ENCODE data around the gene TENT4A.

The TENT4A gene

DNA sequence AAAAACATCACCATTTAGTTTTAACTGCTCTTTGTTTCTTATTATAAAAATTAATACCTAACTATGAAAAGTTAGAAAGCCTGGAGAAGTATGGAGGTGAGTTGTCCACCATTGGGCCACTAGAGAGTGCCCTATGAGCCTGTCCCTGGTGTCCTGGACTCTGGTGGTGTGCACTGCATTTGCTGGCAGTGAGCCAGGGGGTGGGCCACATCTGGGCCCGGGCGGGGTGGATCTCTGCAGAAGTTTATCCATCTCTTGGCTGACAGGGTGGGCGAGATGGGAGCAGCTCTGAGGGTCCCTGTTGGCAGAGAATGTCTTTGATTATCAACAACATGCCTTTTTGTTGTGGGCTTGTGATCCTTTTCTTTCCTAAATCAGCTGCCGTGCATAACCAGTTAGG lies 8.2 kb downstream of the TENT4A start:
- TF ChIP-seq EZH2 (IDR thresholded peaks at IDR 0.05) (no peak), POLR2AphosphoS5 (IDR thresholded peaks at IDR 0.05; ENCODE audit: borderline replicate concordance, low read depth, low read length) (no peak), FOXP2 (optimal IDR thresholded peaks at IDR 0.05; ENCODE audit: control extremely low read depth, extremely low read length, insufficient read depth) (no peak)
- peaks cover 4% of the 10 kb centered on the region; the same call in 1 of the 2 replicates for H3K36me3 ChIP-seq (ENCODE audit: insufficient read depth, low read length)
- no peaks in the 10 kb centered on the region for H3K9me3 ChIP-seq (ENCODE audit: low read depth, low read length)
- no peak overlapping the region for H3K27ac ChIP-seq
- no peak for DNase-seq (ENCODE audit: low read depth, low spot score)
- H3K4me3 ChIP-seq: no peak overlapping the region
- no peak overlapping the region for H3K9ac ChIP-seq (ENCODE audit: insufficient read length)

DNA sequence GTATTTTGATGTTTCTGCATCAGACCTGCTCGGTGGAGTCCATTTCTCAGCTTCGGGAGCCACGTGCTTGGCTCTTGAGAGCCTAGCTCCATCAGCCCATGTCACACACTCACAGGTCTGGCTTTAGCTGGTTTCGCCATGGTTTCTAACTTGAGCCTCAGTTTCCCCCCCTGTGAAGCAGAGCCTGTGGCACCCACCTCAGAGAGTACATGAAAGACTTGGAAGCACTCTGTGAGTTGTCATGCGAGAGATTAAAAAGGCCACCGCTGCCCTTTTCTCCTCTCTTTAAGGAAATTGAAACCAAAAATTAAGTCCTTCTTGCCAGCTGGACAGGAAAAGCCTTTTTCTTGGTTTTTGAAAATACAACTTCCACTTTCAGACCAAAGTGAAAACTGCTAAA lies 8.8 kb downstream of the TENT4A start:
- peaks cover 4% of the 10 kb centered on the region; the same call in 1 of the 2 replicates for H3K36me3 ChIP-seq (ENCODE audit: insufficient read depth, low read length)
- no peak overlapping the region for H3K4me3 ChIP-seq
- no peak overlapping the region for H3K27ac ChIP-seq
- H3K9ac ChIP-seq (ENCODE audit: insufficient read length): no peak overlapping the region
- H3K9me3 ChIP-seq (ENCODE audit: low read depth, low read length): no peaks in the 10 kb centered on the region
- DNase-seq (ENCODE audit: low read depth, low spot score): no peak
- TF ChIP-seq FOXP2 (optimal IDR thresholded peaks at IDR 0.05; ENCODE audit: control extremely low read depth, extremely low read length, insufficient read depth) (no peak), POLR2AphosphoS5 (IDR thresholded peaks at IDR 0.05; ENCODE audit: borderline replicate concordance, low read depth, low read length) (no peak), EZH2 (IDR thresholded peaks at IDR 0.05) (no peak)

DNA sequence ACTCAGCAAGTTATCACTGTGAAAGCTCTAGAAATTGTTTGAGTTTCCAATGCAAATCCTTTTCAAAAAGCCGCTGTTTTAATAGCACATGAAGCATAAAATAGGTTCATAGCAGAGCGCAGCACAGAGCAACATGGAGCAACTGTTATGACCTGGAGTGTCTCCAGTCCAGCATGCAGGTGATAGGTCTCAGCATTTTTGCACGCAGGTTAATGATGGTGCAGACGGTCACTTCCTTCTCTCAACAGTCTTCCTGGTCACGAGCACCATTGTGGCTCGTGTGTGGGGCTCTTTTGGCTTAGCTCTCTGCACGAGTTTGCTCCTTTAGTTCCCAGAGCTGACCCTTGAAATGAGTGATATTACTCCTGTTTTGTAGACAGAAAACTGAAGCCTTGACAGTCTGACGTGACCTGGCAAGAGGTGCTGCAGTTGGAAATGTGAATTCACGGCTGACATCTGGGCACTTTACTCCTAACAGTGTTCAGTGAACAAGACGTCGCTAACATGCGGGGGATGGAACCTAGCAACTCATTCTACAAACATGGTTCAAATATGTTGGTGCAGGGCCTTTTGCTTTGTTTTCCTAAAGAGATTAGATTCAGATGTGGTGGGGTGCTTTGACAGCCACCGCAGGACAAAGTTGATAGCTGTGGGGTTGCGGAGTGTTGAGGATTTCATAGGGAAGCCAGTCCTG lies 10.0 kb downstream of the TENT4A start:
- no peak overlapping the region for H3K9ac ChIP-seq (ENCODE audit: insufficient read length)
- peaks cover 4% of the 10 kb centered on the region; the same call in 1 of the 2 replicates for H3K36me3 ChIP-seq (ENCODE audit: insufficient read depth, low read length)
- DNase-seq (ENCODE audit: low read depth, low spot score): no peak
- no peak overlapping the region for H3K27ac ChIP-seq
- no peak overlapping the region for H3K4me3 ChIP-seq
- TF ChIP-seq FOXP2 (optimal IDR thresholded peaks at IDR 0.05; ENCODE audit: control extremely low read depth, extremely low read length, insufficient read depth) (no peak), EZH2 (IDR thresholded peaks at IDR 0.05) (no peak), POLR2AphosphoS5 (IDR thresholded peaks at IDR 0.05; ENCODE audit: borderline replicate concordance, low read depth, low read length) (no peak)
- no peaks in the 10 kb centered on the region for H3K9me3 ChIP-seq (ENCODE audit: low read depth, low read length)

DNA sequence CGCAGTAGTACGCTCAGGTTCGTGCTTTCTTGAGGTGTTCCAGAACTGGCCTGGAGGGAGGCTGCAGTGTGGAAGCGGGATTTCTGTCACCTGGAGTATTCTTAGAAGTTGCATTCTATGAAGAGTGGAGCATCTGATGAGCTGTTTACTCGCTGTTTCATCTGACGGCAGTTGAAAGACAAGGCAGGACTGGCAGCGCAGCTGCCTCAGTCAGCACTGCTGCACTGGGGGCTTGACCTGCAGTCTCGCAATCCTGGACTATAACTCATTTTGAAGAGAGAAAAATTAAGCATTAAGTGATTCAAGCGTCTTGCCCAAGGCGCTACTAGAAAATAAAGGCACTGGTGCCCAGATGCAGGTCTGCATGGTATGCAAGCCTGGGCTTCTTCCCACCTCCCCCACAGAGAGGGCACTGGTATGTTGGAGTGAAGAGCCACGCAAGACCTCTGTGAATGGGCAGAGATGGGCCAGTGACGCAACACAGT lies 10.6 kb downstream of the TENT4A start:
- Histone ChIP-seq H3K9ac (ENCODE audit: insufficient read length) (no peak overlapping the region), H3K27ac (no peak overlapping the region), H3K9me3 (ENCODE audit: low read depth, low read length) (no peaks in the 10 kb centered on the region), H3K36me3 (ENCODE audit: insufficient read depth, low read length) (peaks cover 4% of the 10 kb centered on the region; the same call in 1 of the 2 replicates), H3K4me3 (no peak overlapping the region)
- TF ChIP-seq EZH2 (IDR thresholded peaks at IDR 0.05) (no peak), POLR2AphosphoS5 (IDR thresholded peaks at IDR 0.05; ENCODE audit: borderline replicate concordance, low read depth, low read length) (no peak), FOXP2 (optimal IDR thresholded peaks at IDR 0.05; ENCODE audit: control extremely low read depth, extremely low read length, insufficient read depth) (no peak)
- no peak for DNase-seq (ENCODE audit: low read depth, low spot score)

DNA sequence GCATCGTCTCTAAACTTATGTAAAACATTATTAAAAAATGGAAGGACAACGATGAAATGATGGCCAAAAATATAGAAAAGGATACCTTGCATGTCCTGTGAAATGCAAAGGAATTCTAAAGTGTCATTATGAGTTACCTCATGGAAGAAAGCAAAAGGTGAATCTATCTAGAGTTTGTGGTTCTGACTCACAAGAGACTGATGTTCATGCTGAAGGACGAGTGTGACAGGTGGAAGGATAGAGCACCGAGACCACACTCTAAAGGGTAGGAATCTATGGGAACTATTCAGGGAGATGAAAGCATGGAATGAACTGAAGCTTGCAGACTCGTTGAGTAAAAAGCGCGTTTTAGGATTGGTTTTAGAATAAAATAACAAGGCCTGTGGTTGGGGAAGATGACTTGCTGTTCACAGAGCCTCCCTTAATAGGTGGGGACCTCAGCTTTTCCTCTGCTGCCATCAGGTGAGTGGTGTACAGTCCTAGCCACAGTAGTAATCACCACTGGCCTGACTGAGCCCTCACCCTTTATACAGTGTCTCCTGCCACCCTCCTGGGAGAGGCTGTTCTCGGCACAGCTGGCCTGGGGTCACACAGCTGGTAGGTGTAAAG lies 11.2 kb downstream of the TENT4A start:
- H3K9me3 ChIP-seq (ENCODE audit: low read depth, low read length): no peaks in the 10 kb centered on the region
- peaks cover 4% of the 10 kb centered on the region; the same call in 1 of the 2 replicates for H3K36me3 ChIP-seq (ENCODE audit: insufficient read depth, low read length)
- TF ChIP-seq FOXP2 (optimal IDR thresholded peaks at IDR 0.05; ENCODE audit: control extremely low read depth, extremely low read length, insufficient read depth) (no peak), POLR2AphosphoS5 (IDR thresholded peaks at IDR 0.05; ENCODE audit: borderline replicate concordance, low read depth, low read length) (no peak), EZH2 (IDR thresholded peaks at IDR 0.05) (no peak)
- no peak overlapping the region for H3K27ac ChIP-seq
- H3K4me3 ChIP-seq: no peak overlapping the region
- no peak for DNase-seq (ENCODE audit: low read depth, low spot score)
- H3K9ac ChIP-seq (ENCODE audit: insufficient read length): no peak overlapping the region

DNA sequence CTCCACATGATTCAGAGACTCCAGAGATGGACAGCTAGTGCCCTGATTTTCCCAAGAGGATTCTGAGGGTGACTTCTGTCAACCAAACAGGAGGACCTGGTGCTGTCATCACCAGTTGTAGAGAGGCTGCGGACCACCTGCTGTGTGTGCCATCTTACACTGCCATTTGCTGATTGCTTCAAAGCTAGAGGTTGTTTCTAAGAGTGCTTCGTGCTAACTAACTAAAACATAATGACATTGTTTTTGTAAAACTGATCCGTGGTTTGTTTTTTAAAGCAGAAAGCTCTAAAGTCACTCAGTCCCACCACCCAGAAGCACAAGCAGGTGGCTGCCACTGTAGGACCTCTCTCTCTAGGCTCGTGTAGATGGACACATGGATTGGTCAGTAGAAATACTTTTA lies 12.2 kb downstream of the TENT4A start:
- no peak overlapping the region for H3K27ac ChIP-seq

DNA sequence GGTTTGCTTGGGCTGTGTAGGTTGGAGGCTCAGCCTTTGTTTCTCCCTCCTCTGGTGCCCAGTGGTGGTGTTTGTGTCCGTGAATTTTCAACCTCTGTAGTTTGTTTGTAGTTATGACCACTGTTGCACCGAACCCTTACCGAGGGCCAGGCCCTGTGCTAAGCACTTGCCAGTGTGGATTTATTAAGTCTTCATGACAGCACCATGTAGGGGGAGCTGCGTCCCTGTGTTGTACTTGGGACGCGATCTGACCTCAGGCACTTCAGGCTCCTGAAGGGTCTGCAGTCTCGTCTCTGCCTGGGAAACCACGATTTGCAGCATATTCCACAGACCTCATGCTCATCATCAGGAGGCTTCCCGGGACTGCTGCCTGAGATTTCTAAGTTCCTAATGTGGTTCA lies 12.8 kb downstream of the TENT4A start:
- Histone ChIP-seq H3K27ac (no peak overlapping the region), H3K9me3 (ENCODE audit: low read depth, low read length) (no peaks in the 10 kb centered on the region), H3K36me3 (ENCODE audit: insufficient read depth, low read length) (no peaks in the 10 kb centered on the region; the same call in 1 of the 2 replicates), H3K9ac (ENCODE audit: insufficient read length) (no peak overlapping the region), H3K4me3 (no peak overlapping the region)
- TF ChIP-seq FOXP2 (optimal IDR thresholded peaks at IDR 0.05; ENCODE audit: control extremely low read depth, extremely low read length, insufficient read depth): no peak
- TF ChIP-seq EZH2 (IDR thresholded peaks at IDR 0.05): no peak
- no peak for TF ChIP-seq POLR2AphosphoS5 (IDR thresholded peaks at IDR 0.05; ENCODE audit: borderline replicate concordance, low read depth, low read length)
- DNase-seq (ENCODE audit: low read depth, low spot score): no peak

More for the DNA sequence above, 12.2 kb downstream of the TENT4A start:
- Histone ChIP-seq H3K9me3 (ENCODE audit: low read depth, low read length) (no peaks in the 10 kb centered on the region), H3K9ac (ENCODE audit: insufficient read length) (no peak overlapping the region), H3K4me3 (no peak overlapping the region), H3K36me3 (ENCODE audit: insufficient read depth, low read length) (no peaks in the 10 kb centered on the region; the same call in 1 of the 2 replicates)
- TF ChIP-seq POLR2AphosphoS5 (IDR thresholded peaks at IDR 0.05; ENCODE audit: borderline replicate concordance, low read depth, low read length) (no peak), FOXP2 (optimal IDR thresholded peaks at IDR 0.05; ENCODE audit: control extremely low read depth, extremely low read length, insufficient read depth) (no peak), EZH2 (IDR thresholded peaks at IDR 0.05) (no peak)
- no peak for DNase-seq (ENCODE audit: low read depth, low spot score)

DNA sequence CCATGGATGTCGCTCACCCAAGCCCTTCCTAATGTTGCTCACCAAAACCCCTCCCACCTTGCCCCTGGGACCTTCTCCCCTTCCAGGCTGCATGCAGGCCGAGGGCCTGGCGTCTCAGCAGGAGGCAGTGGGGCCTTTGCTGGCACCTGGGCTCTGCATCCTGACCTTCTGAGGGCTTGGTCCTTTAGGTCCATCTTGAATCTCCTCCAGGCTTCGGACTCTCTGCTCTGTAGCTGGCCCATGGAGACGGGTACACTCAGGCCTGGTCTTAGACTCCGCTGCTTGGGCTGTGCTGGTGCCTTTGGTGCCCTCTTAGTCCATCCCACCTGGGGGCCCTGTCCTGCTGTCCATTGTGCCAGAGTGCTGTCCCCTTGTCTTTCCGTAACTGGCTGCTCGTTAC lies 14.0 kb downstream of the TENT4A start:
- Histone ChIP-seq H3K27ac (no peak overlapping the region), H3K9me3 (ENCODE audit: low read depth, low read length) (no peaks in the 10 kb centered on the region), H3K4me3 (no peak overlapping the region), H3K9ac (ENCODE audit: insufficient read length) (no peak overlapping the region), H3K36me3 (ENCODE audit: insufficient read depth, low read length) (no peaks in the 10 kb centered on the region; the same call in 1 of the 2 replicates)
- DNase-seq (ENCODE audit: low read depth, low spot score): no peak
- no peak for TF ChIP-seq EZH2 (IDR thresholded peaks at IDR 0.05)
- no peak for TF ChIP-seq POLR2AphosphoS5 (IDR thresholded peaks at IDR 0.05; ENCODE audit: borderline replicate concordance, low read depth, low read length)
- TF ChIP-seq FOXP2 (optimal IDR thresholded peaks at IDR 0.05; ENCODE audit: control extremely low read depth, extremely low read length, insufficient read depth): no peak

Data from SK-N-MC (cell line).